HG03135 (cell line): ENCODE measurements around the gene MRPL39.
A peak's percentile ranks its signal among the peaks of the same experiment; 100 is the strongest.

Experiments
- ATAC-seq: cut with Tn5 transposase; IDR thresholded peaks from one replicate; pipeline ENCODE4 v1.9.1; 2021; ENCODE audit warnings: mild to moderate bottlenecking, moderate library complexity; ENCODE audit not compliant: unreplicated experiment

The MRPL39 gene

GRCh38 chr21:25569711-25570110 is 37.6 kb downstream of the MRPL39 start:
- ATAC-seq, result no peak

- no peak for ATAC-seq
Measured at GRCh38 chr21:25569084-25569483, 38.2 kb downstream of the MRPL39 start.

DNA sequence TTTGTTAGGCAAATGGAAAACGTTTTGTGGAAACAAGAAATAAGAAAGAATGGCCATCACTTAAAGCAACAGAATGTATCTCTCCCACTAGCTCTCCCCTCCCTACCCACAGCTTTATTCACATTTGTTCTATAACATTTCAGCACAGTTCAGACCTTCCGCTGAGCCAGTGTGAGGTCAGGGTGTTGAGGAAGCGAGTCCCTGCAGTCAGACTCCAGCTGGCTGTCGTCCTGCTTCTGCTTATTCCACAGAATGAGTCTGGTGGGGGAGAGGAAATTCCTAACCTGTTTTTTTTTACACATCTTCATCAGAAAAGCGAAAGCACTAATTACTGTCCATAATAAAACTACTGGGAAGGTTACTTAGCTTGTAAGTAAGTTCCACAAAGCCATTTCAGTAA is 39.0 kb downstream of the MRPL39 start:
- no peak for ATAC-seq

DNA sequence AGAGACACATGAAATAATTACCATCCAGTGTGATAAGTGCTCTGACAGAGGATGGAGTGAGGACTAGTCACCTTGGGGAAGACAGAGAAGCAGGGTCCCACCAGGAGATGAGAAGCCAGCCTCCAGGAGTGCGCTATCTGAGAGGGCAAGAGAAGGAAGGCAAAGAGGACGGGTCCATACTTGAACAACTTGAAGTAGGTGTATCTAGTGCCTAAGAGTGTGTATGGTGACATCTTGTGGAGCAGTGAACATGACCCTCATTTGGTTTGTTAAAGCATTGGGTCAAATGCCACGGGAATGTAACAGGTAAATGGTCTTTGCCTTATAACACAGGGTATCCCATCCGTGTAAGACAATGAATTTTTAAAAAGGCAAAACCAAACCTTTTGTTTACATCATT is 39.8 kb downstream of the MRPL39 start:
- ATAC-seq, result no peak

GRCh38 chr21:25566645-25567044 is 40.6 kb downstream of the MRPL39 start:
- no peak for ATAC-seq

DNA sequence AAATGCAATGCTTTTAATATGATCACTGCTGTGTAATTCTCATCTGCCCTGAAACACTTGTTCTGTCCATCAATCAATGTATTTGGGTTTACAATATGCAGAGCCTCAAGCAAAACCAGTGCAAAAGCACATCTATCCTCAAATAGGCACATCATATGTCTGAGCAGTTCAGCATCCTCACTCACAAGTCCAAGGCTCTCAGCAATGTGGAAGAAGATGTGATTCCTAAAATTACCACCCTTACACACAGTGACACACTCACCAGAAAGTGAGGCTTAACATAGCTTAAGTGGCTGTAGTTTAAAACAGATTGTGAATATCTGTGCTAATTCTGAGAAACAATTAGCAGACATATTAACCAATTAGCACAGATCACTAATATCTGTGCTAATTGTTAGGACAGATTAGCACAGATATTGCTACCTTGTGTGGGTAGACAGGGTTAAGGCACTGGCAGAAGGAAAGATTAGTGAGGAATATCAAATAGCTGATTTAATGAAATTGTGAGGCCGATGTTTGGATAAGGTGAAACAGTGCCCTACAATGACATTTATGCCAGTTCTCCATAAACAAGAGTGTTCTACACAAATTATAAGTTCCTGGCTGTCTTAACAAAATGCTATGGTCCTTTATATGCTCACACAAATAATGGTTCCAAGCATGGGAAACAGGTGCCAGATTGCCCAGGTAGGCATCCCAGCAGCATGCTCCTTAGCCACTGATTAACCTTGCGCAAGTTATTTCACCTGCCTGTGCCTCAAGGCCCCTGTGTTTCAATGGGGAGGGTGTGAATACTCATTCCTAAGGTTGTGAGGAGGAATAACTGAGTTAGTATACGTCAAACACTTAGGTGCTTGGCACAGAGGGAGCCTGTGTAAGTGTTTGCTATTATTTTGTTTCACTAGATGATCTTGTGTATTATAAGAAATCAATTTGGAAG is 41.7 kb downstream of the MRPL39 start:
- ATAC-seq, result no peak

GRCh38 chr21:25564349-25564948 is 42.8 kb downstream of the MRPL39 start:
- no peak for ATAC-seq

DNA sequence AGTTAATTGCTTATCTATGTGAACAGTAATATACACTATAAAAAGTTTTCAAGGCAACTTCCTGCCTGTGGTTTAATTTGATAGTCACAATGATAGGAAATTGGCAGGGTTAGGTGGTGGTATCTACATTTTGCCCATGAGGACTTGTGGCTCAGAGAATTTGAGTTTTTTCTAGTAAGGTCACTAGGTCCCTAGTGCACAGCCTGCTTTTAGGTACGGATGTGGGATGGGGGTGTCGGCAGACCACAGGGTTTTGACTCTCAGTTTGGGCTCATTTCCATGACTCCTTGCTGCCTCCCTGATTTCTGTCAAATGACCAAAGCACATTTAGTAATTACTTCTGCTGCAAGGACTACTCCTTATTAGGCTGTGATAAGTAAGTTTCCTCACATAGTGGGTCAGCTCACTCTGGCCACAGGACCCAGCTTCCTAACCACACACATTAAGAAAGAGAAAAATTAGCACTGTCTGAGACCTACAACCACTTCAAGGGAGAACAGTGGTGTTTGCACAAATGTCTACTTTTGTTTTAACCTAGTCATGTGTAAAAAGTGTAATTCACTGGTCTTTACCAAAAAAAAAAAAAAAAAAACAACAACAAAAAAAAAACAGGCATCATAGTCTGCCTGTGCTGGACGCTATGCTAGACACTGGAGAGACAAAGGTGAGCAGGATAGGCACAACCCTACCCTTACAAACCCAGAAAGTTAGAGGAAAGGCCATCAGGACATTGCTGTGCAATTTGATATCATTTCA is 43.7 kb downstream of the MRPL39 start:
- ATAC-seq, result peak; percentile 30

DNA sequence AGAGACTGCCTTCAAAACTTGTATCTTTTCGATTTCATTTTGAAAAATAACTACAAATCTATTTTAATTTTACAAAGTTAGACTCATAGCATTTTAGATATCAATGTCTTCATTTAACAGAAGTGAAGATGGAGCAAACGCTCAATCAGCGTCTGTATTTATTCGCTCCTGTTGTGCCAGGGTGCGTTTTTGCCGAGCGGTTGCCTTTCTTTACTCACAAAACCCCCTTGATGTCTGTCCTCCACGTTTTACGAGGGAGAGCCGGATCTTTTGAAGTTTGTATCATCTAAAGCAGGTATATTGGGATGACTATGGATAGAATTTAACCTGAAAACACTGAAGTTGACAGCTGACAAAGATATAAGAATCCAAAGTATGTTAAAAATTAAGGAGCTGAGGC is 44.6 kb downstream of the MRPL39 start:
- ATAC-seq, result no peak

GRCh38 chr21:25561668-25562641 is 45.3 kb downstream of the MRPL39 start:
- peak; percentile 44 for ATAC-seq

- no peak for ATAC-seq
Measured at GRCh38 chr21:25560891-25561290, 46.4 kb downstream of the MRPL39 start.

GRCh38 chr21:25560271-25560685 is 47.0 kb downstream of the MRPL39 start:
- ATAC-seq, result no peak

GRCh38 chr21:25559746-25560145 is 47.5 kb downstream of the MRPL39 start:
- no peak for ATAC-seq

DNA sequence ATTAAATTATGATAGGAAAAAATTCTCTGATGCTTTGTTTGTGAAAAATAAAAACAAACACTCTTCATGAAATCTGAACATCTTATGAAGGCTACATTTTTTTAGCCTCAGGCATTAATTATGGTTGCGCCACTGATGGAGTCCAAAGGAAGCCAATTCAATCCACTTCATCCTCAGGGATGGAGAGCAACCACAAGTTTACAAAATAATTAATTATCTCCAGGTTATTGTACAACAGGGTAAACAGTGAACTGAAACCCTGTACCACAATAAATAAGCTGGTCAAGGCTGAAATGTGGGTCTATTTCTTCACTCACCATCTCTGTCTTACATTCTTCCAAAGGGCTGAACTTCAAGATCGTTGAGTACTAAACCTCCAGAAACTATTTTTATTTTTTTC is 49.2 kb downstream of the MRPL39 start:
- ATAC-seq, result no peak

DNA sequence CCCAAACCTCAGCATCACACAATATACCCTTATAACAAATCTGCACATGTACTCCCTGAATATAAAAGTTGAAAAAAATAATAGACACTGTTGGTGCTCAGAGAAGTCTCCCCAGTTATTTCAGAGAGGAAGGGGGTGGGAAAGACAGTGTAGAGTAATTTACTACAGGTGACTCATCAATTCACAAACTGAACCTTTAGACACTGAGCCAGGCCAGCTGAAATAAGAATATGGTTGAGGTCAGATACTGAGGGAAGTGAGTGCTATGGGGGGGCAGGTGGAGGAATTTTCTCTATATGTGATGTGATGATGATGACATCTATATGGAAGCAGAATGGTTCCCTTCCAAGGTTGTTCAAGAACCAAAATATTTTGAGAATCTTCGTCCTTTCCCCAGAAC is 50.1 kb downstream of the MRPL39 start:
- ATAC-seq, result no peak

DNA sequence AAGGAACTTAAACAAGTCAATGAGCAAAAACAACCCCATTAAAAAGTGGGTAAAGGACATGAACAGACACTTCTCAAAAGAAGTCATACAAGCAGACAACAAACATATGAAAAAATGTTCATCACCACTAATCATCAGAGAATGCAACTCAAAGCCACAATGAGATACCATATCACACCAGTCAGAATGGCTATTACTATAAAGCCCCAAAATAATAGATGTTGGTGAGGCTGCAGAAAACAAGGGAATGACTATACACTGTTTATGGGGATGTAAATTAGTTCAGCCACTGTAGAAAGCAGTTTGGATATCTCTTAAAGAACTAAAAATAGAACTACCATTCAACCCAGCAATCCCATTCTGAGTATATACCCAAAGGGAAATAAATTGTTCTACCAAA is 51.2 kb downstream of the MRPL39 start:
- no peak for ATAC-seq

DNA sequence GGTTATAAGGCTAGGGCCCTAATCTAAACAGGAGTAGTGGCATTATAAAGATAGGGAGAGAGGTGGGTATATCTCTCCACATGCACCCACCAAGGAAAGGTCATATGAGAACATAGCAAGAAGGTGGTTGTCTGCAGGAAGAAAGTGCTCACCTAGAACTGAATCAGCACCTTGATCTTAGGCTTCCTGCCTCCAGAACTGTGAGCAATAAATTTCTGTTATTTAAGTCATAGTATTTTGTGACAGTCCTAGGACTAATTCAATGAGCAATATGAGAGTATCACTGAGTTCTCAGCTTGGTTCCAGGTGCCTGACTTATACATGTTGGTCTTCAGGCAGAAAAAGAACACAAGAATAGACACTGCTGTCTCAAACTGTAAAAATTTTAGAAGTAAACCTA is 51.8 kb downstream of the MRPL39 start:
- ATAC-seq, result no peak

- ATAC-seq, result no peak
Measured at GRCh38 chr21:25552856-25553255, 54.4 kb downstream of the MRPL39 start.

DNA sequence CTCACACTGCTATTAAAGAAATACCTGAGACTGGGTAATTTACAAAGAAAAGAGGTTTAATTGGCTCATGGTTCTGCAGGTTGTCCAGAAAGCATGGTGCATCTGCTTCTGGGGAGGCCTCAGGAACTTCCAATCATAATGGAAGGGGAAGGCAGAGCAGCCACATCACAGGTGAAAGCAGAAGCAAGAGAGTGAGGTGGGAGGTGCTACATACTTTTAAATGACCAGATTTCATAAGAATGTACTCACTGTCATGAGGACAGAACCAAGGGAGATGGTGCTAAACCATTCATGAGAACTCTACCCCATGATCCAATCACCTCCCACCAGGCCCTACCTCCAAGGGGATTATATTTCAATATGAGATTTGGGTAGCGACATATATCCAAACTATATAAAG is 55.7 kb downstream of the MRPL39 start:
- ATAC-seq, result no peak

- no peak for ATAC-seq
Measured at GRCh38 chr21:25550352-25551120, 56.7 kb downstream of the MRPL39 start.
